Activated CD4-positive, alpha-beta T cell treated with anti-CD3 and anti-CD28 coated beads for 24 hours (primary cell): ENCODE data around the gene TWNK.

Experiments used
- DNase-seq, 2 donors: peaks; one replicate each; pipeline ENCODE4 v3.0.0-alpha.2; 2020; ENCODE audit warnings: low read depth in 2 of 2

TWNK gene

GRCh38 chr10:101011517-101012423 lies 24.4 kb downstream of the TWNK start:
- no peak for DNase-seq

GRCh38 chr10:101012525-101013364 lies 25.4 kb downstream of the TWNK start:
- peak; percentile 68 to 76 for DNase-seq

- DNase-seq, result no peak
These were observed 26.1 kb downstream of the TWNK start for GRCh38 chr10:101013365-101013825.

- DNase-seq, result peak; percentile 72 to 79
These were observed 27.0 kb downstream of the TWNK start for GRCh38 chr10:101014230-101014884.

GRCh38 chr10:101014966-101015581 lies 27.7 kb downstream of the TWNK start:
- no peak for DNase-seq

GRCh38 chr10:101015582-101015973 lies 28.2 kb downstream of the TWNK start:
- DNase-seq, result no peak

- DNase-seq, result no peak
These were observed 29.5 kb downstream of the TWNK start for GRCh38 chr10:101016814-101017213.

GRCh38 chr10:101018118-101018599 lies 30.8 kb downstream of the TWNK start:
- no peak for DNase-seq

GRCh38 chr10:101018600-101019439 lies 31.5 kb downstream of the TWNK start:
- peak in 1 of 2 donors; percentile 80 for DNase-seq

GRCh38 chr10:101019440-101019703 lies 32.0 kb downstream of the TWNK start:
- no peak for DNase-seq

- no peak for DNase-seq
These were observed 33.2 kb downstream of the TWNK start for GRCh38 chr10:101020427-101021075.

GRCh38 chr10:101021239-101021638 lies 33.9 kb downstream of the TWNK start:
- no peak for DNase-seq

GRCh38 chr10:101021692-101022251 lies 34.4 kb downstream of the TWNK start:
- DNase-seq, result no peak

GRCh38 chr10:101022967-101023705 lies 35.8 kb downstream of the TWNK start:
- no peak for DNase-seq

- no peak for DNase-seq
These were observed 39.9 kb downstream of the TWNK start for GRCh38 chr10:101027106-101027720.

GRCh38 chr10:101028446-101029337 lies 41.3 kb downstream of the TWNK start:
- no peak for DNase-seq

- no peak for DNase-seq
These were observed 42.4 kb downstream of the TWNK start for GRCh38 chr10:101029520-101030295.
